BJ (cell line): ENCODE data around the gene CCDC158. TPM values are rescaled to one million over a fixed set of nuclear protein-coding genes. Genes with fewer than 3 reads are reported as not detected.

Experiments
- CTCF ChIA-PET: fragments of 350-600 bp; formaldehyde crosslinking; extraction: SDS; loops from one replicate; lab custom pipeline; 2021; ENCODE audit warnings: antibody characterized with exemption, inconsistent platforms; lab: Yijun Ruan, JAX
- POLR2A ChIA-PET: fragments of 300-600 bp; sonication (Branson Sonifier 250); formaldehyde crosslinking; extraction: SDS; loops from one replicate; lab custom pipeline; 2021; ENCODE audit warnings: antibody characterized with exemption; lab: Charles Lee
- DNase-seq: peaks from one replicate; pipeline ENCODE4 v3.0.0-alpha.2; 2011; ENCODE audit warnings: low read depth
- H3K27me3 ChIP-seq: 2 replicates; pipeline ENCODE4 v1.6.0; 2011; ENCODE audit warnings: low read length; ENCODE audit not compliant: control insufficient read depth, insufficient read depth
- H3K36me3 ChIP-seq: 2 replicates; pipeline ENCODE4 v1.5.1; 2011; ENCODE audit warnings: low read length; ENCODE audit not compliant: control insufficient read depth, insufficient read depth
- H3K4me3 ChIP-seq: 2 replicates; pipeline ENCODE4 v1.5.1; 2011; ENCODE audit warnings: low read depth, mild to moderate bottlenecking, control low read depth, low read length
- CTCF ChIP-seq: IDR thresholded peaks from 2 replicates; pipeline ENCODE4 v1.5.1; 2011; ENCODE audit warnings: low read depth, mild to moderate bottlenecking, control low read depth, inconsistent platforms, low read length, moderate library complexity; ENCODE audit not compliant: insufficient read depth
- polyA plus RNA-seq: library from polyadenylated mRNA; depleted of rRNA; stranded (reverse); fragments of >200 nt; gene quantifications from 2 replicates; pipeline ENCODE4 v1.2.3, GENCODE V29; 2011

Gene CCDC158
- polyA plus RNA-seq, 1 experiment = 0.11 TPM

- H3K27me3 ChIP-seq = no peaks in the 10 kb centered on the region
- H3K36me3 ChIP-seq = peaks cover 4% of the 10 kb centered on the region
- CTCF ChIA-PET = interaction anchor here (1.0 to 3.9 kb wide), 2 partner anchors 7 to 125 kb away, joined by 3 to 44 read pairs; no protein-coding TSS in a partner anchor
- POLR2A ChIA-PET = no interaction called here
- no peak for TF ChIP-seq CTCF
- no peak for DNase-seq
- peak overlapping the region; percentile 87 for H3K4me3 ChIP-seq
These were observed 115.8 kb downstream of the CCDC158 start for GRCh38 chr4:76305033-76305687.

DNA sequence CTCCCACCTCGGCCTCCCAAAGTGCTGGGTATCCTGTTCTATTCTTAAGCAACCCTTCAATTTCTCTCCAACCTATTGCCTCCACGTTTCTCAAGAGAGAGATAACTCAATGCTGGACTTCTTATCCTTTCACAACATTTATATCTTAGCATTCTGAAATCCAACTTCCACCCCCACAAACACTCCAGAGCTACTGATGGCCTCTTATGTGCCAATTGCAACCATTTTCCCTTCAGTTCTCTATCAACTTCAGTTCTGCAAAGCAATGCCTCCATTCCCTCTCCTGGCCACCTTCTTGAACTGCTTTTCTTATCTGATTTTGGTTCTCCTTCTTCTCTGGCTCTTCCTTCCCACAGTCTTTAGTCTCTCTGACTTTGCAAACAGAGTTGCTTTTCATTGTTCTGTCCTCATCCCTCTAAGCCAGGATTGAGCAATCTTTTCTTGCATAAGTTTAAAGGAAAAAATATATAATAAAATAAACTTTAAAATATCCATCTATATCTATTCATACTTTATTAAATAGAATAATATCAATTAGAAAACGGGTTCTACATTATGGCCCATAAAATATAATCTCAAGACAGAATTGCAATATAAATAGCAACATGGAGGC is 118.0 kb downstream of the CCDC158 start:
- Histone ChIP-seq H3K4me3 (no peak overlapping the region), H3K36me3 (no peaks in the 10 kb centered on the region), H3K27me3 (no peaks in the 10 kb centered on the region)
- ChIA-PET CTCF (no interaction called here), POLR2A (no interaction called here)
- no peak for TF ChIP-seq CTCF
- DNase-seq = no peak

- no peak for DNase-seq
- ChIA-PET CTCF (interaction anchor here (1.0 kb wide), 1 partner anchor 84 kb away, joined by 3 read pairs; no protein-coding TSS in a partner anchor), POLR2A (no interaction called here)
- no peaks in the 10 kb centered on the region for H3K36me3 ChIP-seq
- TF ChIP-seq CTCF = no peak
- H3K4me3 ChIP-seq = no peak overlapping the region
- H3K27me3 ChIP-seq = no peaks in the 10 kb centered on the region
These were observed 119.2 kb downstream of the CCDC158 start for GRCh38 chr4:76301775-76302162.

DNA sequence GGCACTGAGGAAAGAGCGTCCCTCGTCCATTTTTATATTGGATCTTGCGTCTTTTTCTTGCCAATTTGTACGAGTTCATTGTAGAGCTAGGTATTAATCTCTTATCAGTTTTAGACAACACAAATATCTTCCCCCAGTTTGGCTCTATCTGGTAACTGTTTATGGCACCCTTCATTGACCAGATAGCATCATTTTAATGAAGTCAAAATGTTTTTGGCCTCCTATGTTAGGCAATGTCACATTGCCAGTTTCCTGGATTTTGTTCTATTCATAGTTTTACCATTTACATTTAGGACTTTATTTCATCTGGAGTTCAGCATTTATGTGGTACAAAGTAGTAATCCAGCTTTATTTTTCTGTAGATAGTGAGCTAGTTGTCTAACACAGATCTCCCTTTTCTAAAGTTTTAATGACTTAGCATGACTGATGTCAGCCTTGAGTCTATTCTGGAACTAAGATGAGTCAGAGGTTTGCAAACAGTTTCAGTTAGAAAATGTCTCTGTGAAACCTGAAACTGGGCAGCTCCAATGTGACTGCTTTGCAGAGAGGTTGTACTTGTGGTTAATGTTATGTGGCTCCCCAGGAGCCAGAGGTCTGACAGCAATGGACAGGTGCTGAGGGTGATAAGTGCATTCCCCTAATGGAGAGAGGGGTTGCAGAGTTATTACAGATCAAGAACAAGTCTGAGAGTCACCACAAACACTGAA is 119.7 kb downstream of the CCDC158 start:
- CTCF ChIA-PET = interaction anchor here (1.0 kb wide), 1 partner anchor 84 kb away, joined by 3 read pairs; no protein-coding TSS in a partner anchor
- no peaks in the 10 kb centered on the region for H3K36me3 ChIP-seq
- no peak overlapping the region for H3K4me3 ChIP-seq
- POLR2A ChIA-PET = interaction anchor here (0.6 kb wide), 1 partner anchor 744 kb away, joined by 16 read pairs; no protein-coding TSS in a partner anchor
- TF ChIP-seq CTCF = no peak
- DNase-seq = peak; percentile 62
- no peaks in the 10 kb centered on the region for H3K27me3 ChIP-seq

DNA sequence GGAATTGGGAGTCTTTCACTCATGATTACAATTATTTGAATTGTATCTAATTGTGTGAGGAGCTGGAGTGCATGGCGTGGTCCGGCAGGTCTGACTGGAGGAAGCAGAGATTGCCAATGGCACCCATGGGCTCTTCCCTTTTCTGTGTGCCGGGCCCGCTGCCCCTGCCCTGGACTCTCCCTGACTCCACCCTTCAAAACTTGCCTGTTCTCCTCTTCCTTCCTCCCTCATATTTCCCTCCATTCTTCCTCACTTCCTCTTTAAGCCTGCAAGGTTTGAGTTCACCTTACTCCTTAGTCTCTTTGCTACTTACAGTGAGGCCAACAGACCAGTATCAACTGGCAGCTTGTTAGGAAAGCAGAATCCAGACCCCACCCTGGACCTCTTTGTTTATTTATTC is 120.9 kb downstream of the CCDC158 start:
- Histone ChIP-seq H3K4me3 (no peak overlapping the region), H3K36me3 (no peaks in the 10 kb centered on the region), H3K27me3 (no peaks in the 10 kb centered on the region)
- DNase-seq = no peak
- POLR2A ChIA-PET = no interaction called here
- CTCF ChIA-PET = interaction anchor here (0.6 kb wide), 1 partner anchor 1110 kb away, joined by 3 read pairs; no protein-coding TSS in a partner anchor
- TF ChIP-seq CTCF = no peak
